ENCODE measurements around the gene DSE.
A peak's percentile ranks its signal among the peaks of the same experiment; 100 is the strongest.
"Not testable (repeated sequence)": the region's sequence is repeated elsewhere in the genome, so short reads cannot be mapped to it uniquely, and the experiment has no call there.

The DSE gene

GRCh38 chr6:116370760-116371119, at the start of gene DSE:
TSS of gene DSE (plus strand) at chr6:116370947. CDS start at chr6:116399251, 28,304 bp downstream.
- DNase-seq: peak; percentile 50

DNA sequence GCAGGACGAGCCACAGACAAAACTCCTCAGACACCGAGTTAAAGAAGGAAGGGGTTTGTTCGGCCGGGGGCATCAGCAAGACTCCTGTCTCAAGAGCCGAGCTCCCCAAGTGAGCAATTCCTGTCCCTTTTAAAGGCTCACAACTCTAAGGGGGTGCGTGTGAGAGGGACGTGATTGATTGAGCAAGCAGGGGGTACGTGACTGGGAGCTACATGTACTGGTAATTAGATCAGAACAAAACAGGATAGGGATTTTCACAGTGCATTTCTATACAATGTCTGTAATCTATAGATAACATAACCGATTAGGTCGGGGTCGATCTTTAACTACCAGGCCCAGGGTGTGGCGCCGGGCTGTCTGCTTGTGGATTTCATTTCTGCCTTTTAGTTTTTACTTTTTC, 48.8 kb upstream of the DSE start:
- DNase-seq: not testable (repeated sequence)

DNA sequence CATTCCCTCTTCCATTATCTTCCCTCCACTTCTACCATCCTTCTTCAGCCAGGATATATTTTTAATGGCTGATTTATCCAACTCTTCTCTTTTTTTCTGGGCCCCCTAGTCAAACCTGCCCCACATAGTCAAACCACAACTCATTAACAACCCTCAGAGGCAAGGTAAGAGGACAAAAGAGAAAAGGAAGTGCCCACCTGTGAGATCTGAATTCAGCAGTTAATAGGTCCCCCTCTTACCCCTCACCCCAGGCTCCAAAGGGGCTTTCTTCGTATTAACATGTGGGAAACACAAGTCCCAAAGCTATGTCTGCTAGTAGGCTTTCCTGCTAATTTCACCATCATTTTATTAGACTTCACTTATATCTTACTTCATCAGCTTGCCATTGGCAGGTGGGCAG, 46.9 kb upstream of the DSE start:
- DNase-seq: no peak

GRCh38 chr6:116325634-116326132, 45.1 kb upstream of the DSE start:
- DNase-seq: not testable (repeated sequence)

GRCh38 chr6:116326181-116326671, 44.5 kb upstream of the DSE start:
- no peak for DNase-seq

- DNase-seq: no peak
Observed at GRCh38 chr6:116326996-116327395, 43.8 kb upstream of the DSE start.

DNA sequence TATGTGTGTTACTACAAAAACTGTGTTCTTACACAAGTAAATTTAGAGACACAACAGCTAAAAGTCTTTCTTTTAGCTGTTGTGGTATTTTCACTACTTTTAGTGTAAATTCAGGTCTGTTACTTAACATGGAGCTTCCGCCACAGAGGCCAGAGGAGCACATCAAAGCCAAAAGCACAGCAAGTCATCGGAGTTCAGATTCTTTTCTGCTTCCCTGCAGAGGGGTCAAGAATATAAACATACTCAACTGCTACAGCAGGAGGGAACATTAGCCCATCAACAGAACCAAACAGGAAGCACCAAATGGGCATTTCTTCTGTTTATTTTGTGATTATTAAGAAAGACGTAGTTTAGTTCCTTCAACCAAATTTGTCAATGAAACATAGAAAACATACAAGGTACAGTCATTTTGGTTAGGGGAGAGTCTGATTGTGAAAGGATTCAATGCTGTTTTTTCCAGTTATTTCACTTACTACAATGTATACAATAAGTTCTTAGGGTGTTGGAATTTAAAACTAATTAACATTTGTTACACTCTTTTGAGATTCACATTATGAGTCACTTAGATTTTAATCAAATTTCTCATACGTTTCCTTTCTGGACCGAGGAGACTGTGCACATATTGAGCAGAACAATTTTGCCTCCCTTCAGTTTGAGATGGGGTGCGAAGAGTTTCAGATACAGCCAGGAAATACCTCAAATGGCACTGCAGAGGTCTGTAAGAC, 42.8 kb upstream of the DSE start:
- no peak for DNase-seq

DNA sequence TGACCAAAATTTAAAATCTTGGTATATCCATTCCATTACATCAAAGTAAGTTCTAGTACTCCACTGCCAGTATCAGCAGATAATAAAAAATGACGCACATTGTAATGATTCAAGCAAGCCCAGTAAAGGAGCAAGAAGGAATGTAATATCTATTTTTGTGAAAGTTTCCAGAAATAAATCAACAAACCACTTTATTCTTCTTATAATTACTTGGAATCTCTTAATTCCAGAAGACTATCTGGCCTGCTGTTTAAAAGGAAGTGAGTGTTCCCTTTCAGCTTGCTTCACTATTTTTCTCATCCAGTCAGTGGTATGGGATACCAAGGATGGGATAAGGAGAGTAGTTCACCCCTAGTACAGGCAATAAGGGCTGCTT, 42.2 kb upstream of the DSE start:
- no peak for DNase-seq

DNA sequence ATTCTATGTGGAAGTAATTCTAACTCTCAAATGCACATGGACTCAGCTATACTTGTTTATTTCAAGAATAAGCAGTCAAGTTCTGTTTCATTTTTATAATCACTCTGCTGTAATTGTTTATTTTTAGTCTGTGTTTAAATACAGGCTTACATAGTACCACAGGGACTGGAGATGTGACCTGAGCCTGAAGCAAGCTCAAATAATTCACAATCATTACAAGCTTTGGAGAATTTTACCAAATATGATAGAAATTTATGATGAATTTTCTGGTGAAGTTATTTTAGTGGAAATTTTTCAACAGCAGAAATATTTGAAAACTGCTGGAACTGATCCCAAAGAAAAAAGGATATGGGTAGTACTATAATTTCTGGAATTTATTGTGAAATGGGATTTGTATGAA, 41.6 kb upstream of the DSE start:
- DNase-seq: no peak

DNA sequence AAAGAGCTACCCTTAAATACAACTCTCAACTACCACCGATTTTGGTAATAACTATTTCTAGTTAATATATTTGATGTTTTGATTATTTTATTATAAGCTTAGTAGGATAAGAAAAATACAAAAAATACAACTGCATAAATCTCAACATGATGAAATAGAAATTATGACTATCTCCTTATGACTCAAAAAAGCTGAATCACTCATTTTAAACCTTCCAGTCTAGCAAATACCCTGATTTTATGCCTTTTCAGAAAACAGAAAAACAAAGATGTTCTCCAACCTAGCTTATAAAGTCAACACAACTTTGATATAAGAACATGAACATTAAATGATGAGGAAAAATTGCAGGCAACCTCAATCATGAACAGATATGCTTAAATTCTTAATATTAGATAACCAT, 40.2 kb upstream of the DSE start:
- no peak for DNase-seq

DNA sequence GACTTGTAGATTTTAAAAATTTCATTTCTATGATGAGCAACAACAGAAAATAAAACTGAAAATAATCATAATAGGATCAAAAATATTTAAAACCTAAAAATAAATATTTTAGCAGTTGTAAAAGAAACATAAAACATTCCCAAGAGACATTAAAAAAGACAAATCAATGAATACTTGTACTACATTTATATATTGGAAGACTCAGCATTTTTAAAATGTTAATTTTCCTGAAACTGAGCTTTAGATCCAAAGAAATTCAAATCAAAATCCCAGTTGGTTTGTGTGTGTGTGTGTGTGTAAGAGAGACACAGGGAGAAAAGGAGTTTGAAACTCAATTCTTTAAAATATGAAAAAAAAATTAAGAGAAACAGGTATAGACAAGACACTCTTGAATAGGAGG, 38.7 kb upstream of the DSE start:
- DNase-seq: no peak

GRCh38 chr6:116334638-116335409, 35.9 kb upstream of the DSE start:
- DNase-seq: not testable (repeated sequence)

DNA sequence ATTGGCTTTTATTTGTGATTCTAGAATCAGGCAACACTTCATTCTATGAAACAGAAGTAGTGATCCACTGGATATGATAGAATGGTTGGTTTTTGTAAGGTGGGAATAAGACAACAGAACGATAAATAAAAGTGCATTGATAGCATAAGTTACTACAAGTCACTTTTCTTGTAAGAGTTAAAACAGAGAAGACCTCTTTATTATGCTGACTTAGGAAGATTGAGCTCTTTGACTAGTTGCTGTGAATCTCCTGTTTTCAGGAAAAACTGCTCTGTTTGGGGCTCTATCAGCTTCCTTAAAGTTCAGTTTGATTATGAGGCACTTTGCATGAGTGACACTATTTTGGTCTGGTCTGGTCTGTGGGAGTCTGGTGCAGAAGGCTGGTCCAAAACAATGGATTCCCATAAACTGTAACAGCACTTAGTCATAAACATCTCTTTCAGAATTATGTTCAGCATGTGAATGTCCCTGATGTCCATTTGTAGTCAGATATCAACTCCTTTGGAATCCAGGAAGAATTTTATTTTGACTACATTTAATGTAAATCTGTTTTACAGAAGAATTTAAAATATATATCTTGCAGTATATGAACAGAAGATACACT, 35.0 kb upstream of the DSE start:
- DNase-seq: no peak

DNA sequence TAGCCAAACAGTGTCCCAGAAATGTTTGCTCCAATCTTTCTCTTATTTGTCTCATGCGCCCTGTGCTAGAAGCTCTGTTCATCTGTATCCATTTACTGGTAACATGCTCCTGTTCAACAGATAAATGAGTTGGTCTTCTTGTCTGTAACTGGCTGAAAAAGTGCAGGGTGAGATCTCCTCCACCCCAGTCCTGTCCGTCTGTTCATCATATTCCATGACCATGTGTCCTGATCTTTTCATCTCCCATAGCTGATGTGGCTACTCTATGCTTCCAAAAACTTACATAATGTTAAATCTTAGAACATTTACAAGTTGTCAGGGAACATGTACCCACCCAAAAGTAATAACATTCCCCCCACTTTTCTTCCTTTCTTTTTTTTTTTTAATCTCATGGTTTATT, 31.8 kb upstream of the DSE start:
- DNase-seq: no peak

GRCh38 chr6:116340625-116341024, 30.1 kb upstream of the DSE start:
- DNase-seq: not testable (repeated sequence)

DNA sequence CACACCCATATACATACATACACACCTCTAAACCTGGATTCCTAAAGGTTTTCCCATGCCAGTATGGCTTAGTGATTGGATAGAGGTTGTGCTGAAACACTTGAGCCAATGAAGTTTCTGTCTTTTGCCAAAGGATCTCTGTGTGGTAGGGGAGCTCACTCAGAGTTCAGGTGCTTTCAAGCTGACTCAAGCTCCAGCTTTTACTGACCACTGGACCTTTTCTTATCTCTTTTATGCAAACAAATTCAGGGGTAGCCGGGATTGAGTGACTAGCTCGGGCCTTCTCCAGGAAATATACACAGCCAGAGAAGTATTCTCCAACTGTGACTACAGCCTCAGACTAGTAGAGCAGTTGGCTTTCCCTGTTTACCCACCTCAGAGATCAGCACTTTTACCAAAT, 21.5 kb upstream of the DSE start:
- no peak for DNase-seq

- no peak for DNase-seq
Observed at GRCh38 chr6:116351101-116351500, 19.6 kb upstream of the DSE start.

DNA sequence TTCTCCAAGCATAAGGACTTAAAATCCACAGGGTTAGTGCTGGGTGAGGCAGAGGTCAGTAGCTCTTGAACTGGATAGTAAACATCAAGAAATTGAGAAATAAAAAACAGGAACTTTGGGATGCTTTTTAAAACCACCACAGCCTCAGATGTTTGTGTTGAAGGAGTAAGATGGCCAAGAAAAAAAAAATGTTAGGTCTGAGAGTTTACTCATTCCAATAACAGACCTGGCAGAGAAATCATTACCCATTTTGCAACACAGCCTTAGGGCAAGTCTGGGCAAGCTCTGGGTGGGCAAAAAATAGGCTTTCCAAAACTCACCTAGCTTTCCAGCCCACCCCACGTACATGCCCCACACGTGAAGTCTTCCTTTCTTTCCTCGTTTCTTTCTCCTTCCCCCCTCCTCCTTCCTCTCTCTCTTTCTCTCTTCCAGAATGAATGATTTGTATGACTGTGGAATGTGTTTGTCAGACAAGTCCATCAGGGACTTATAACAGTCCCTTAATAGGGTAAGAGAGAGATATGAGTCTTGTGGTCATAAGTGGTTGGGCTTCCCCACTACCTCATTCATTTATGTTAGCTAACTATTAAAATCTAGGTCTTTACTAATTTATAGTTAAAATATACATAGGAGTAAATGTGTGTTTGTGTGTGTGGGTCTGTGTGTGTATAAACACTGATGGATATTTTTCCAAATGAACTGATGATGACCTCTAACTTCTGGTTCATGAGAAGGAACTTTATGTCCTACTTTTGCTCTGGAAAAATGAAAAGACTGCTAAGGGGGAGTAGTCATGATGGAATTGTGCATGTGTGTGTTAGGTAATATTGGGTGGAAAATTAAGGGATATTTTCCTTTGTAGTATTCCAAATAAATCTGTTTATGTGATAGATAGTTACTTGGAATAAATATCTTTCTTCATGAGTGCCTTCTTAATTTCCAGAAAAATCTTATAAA, 18.0 kb upstream of the DSE start:
- DNase-seq: no peak

DNA sequence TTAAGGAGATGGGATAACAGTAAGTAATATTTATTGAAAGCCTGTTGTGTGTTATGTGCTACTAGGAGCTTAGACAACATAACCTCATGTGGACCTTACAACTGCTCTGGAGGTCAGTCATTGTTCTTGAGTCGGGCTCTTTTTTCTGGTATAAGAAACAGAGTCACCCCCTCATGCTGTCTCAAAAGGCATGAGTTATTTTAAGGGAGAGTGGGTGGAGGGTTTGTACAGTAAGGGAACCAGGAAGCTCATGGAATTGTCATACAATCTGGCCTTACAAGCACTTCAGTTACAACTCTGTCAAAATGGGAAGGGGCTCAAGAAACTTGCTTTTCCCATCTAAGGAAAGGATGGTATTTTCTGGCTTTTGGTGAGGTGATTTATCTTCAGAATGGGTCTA, 16.5 kb upstream of the DSE start:
- no peak for DNase-seq

GRCh38 chr6:116355796-116356195, 15.0 kb upstream of the DSE start:
- DNase-seq: no peak

GRCh38 chr6:116359131-116359530, 11.6 kb upstream of the DSE start:
- no peak for DNase-seq

DNA sequence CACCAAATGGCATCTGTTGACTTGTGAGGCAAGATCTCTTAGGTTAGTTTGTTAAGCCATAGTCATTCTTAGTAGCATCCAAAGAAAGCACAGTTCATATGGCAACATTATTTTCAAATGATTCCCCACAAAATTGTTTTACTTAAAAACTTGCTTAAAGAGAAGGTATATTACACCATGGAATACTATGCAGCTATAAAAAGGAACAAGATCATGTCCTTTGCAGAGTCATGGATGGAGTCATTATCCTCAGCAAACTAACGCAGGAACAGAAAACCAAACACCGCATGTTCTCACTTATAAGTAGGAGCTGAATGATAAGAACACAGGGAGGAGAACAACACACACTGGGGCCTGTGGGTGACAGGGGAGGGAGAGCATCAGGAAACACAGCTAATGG, 10.9 kb upstream of the DSE start:
- no peak for DNase-seq

GRCh38 chr6:116362276-116362675, 8.5 kb upstream of the DSE start:
- no peak for DNase-seq
